ENCODE data around the gene CPNE8. TPM values are rescaled to one million over a fixed set of nuclear protein-coding genes. Genes with fewer than 3 reads are reported as not detected.

The CPNE8 gene
- total RNA-seq, 1 experiment from 2014 or later = 7.2 TPM

DNA sequence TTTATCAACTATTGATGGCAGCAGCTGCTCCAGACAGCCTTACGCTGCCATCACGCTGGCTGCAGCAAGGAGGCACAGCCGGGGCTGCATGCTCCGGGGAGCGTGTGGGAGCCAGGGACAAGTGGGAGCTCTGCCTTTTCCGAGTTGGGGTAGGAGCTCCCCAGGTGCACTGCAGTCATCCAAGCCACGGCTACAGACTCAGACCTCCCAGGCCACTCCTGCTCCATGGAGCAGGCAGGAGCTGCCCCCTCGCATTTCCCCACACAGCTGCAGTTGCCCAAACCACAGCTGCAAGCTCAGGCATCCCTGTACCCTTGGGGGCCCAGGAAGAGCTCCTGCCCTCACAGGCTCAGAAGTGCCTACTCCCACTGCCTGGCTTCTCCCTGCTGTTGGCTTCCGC is 184.7 kb downstream of the CPNE8 start:
- ATAC-seq (no peak), DNase-seq (no peak)
- H4K20me1 ChIP-seq (ENCODE audit: low read length) = no peaks in the 10 kb centered on the region
- H3K79me2 ChIP-seq (ENCODE audit: low read length) = no peaks in the 10 kb centered on the region
- H3K27ac ChIP-seq (ENCODE audit: low read length) = no peak overlapping the region
- 0 out of 2 replicates have a peak, but pooled peaks cover 4% of the 10 kb centered on the region for H3K9me3 ChIP-seq (ENCODE audit: low read length)
- intact Hi-C loops (cut with micrococcal nuclease) = no loop called here
- ChIA-PET POLR2A (ENCODE audit: unreplicated experiment) (interaction anchor here (0.6 kb wide), 1 partner anchor 94 kb away, joined by 5 read pairs; no protein-coding TSS in a partner anchor), CTCF (no interaction called here)
- BruUV-seq (replicated peaks) = no TSS peak
- H3K9me2 ChIP-seq (replicated peaks; ENCODE audit: low read length) = no peaks in the 10 kb centered on the region
- no peaks in the 10 kb centered on the region for H3K27me3 ChIP-seq (ENCODE audit: low read length)
- no peak overlapping the region for H3K9ac ChIP-seq (ENCODE audit: low read length)
- no peaks in the 10 kb centered on the region for H3F3A ChIP-seq (ENCODE audit: low read length, unreplicated experiment)
- H3K4me3 ChIP-seq (ENCODE audit: low read length) = no peak overlapping the region
- H2AFZ ChIP-seq (ENCODE audit: low read length) = no peak overlapping the region
- H3K4me1 ChIP-seq (ENCODE audit: insufficient read depth, low read length) = no peaks in the 10 kb centered on the region
- no peak overlapping the region for H3K4me2 ChIP-seq (ENCODE audit: low read length)
- TF ChIP-seq EZH2phosphoT487 (IDR thresholded peaks at IDR 0.05; ENCODE audit: borderline replicate concordance, low read length) (no peak), CTCF (conservative IDR thresholded peaks at IDR 0.05; ENCODE audit: low read depth, low read length) (no peak), EZH2 (IDR thresholded peaks at IDR 0.05; ENCODE audit: low read length, unreplicated experiment) (no peak)
- H3K36me3 ChIP-seq (ENCODE audit: low read depth, low read length) = no peaks in the 10 kb centered on the region

DNA sequence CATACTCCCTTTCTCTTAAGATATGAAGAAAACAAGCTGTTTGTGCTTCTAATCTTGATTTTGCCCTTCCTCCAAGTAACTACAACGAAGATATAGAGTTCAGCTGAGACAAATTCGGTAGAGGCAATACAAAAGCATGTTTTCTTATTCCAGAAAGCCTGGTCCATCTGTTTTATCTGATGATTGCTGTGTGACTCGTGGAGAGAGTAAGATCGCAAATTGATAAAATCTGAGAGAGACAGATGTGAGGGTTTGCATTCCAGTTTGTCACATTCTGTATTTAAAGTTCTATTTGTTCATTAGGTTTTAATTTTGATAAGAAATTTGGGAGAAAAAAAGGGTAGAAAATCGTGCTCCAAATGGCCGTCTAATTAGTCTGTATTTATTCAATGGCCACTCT is 192.1 kb downstream of the CPNE8 start:
- no peak overlapping the region for H3K4me3 ChIP-seq (ENCODE audit: low read length)
- intact Hi-C loops (cut with micrococcal nuclease) = no loop called here
- H4K20me1 ChIP-seq (ENCODE audit: low read length) = no peaks in the 10 kb centered on the region
- TF ChIP-seq EZH2 (IDR thresholded peaks at IDR 0.05; ENCODE audit: low read length, unreplicated experiment) (no peak), CTCF (conservative IDR thresholded peaks at IDR 0.05; ENCODE audit: low read depth, low read length) (no peak), EZH2phosphoT487 (IDR thresholded peaks at IDR 0.05; ENCODE audit: borderline replicate concordance, low read length) (no peak)
- CTCF ChIA-PET = no interaction called here
- no peaks in the 10 kb centered on the region for H3F3A ChIP-seq (ENCODE audit: low read length, unreplicated experiment)
- H3K4me1 ChIP-seq (ENCODE audit: insufficient read depth, low read length) = no peaks in the 10 kb centered on the region
- no TSS peak for BruUV-seq (replicated peaks)
- H2AFZ ChIP-seq (ENCODE audit: low read length) = no peak overlapping the region
- H3K9ac ChIP-seq (ENCODE audit: low read length) = no peak overlapping the region
- no peaks in the 10 kb centered on the region for H3K27me3 ChIP-seq (ENCODE audit: low read length)
- no peaks in the 10 kb centered on the region for H3K79me2 ChIP-seq (ENCODE audit: low read length)
- H3K9me3 ChIP-seq (ENCODE audit: low read length) = 0 out of 2 replicates have a peak, but pooled peaks cover 4% of the 10 kb centered on the region
- POLR2A ChIA-PET (ENCODE audit: unreplicated experiment) = no interaction called here
- H3K4me2 ChIP-seq (ENCODE audit: low read length) = no peak overlapping the region
- H3K9me2 ChIP-seq (replicated peaks; ENCODE audit: low read length) = no peaks in the 10 kb centered on the region
- no peak overlapping the region for H3K27ac ChIP-seq (ENCODE audit: low read length)
- no peaks in the 10 kb centered on the region for H3K36me3 ChIP-seq (ENCODE audit: low read depth, low read length)
- DNase-seq = peak; percentile 21
- ATAC-seq = peak; percentile 55

DNA sequence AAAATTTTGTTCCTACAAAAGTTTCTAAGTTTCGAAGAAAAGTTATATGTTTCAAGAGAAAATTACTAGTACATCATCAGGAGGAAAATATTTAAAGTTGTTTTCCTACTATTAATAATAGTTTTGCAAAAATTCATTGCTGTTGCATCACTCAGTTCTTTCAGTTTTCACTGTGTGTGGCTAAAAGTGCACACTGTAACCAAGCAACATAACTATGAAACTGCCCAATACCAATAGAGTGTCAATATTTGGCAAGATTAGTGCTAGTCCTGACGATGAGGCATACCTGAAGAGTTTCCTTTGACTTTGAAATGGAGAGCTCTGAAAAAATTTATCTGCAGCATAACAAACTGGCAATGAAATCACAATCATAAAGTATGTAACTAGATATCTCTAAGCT is 194.3 kb downstream of the CPNE8 start:
- Histone ChIP-seq H3K27ac (ENCODE audit: low read length) (no peak overlapping the region), H4K20me1 (ENCODE audit: low read length) (no peaks in the 10 kb centered on the region), H3K4me2 (ENCODE audit: low read length) (no peak overlapping the region), H3K36me3 (ENCODE audit: low read depth, low read length) (no peaks in the 10 kb centered on the region), H3K27me3 (ENCODE audit: low read length) (no peaks in the 10 kb centered on the region), H3K9ac (ENCODE audit: low read length) (no peak overlapping the region), H3K9me2 (replicated peaks; ENCODE audit: low read length) (no peaks in the 10 kb centered on the region), H3K4me1 (ENCODE audit: insufficient read depth, low read length) (no peaks in the 10 kb centered on the region), H3K9me3 (ENCODE audit: low read length) (0 out of 2 replicates have a peak, but pooled peaks cover under 1% of the 10 kb centered on the region), H3F3A (ENCODE audit: low read length, unreplicated experiment) (no peaks in the 10 kb centered on the region), H3K4me3 (ENCODE audit: low read length) (no peak overlapping the region), H2AFZ (ENCODE audit: low read length) (no peak overlapping the region), H3K79me2 (ENCODE audit: low read length) (no peaks in the 10 kb centered on the region)
- DNase-seq (no peak), ATAC-seq (no peak)
- BruUV-seq (replicated peaks) = no TSS peak
- TF ChIP-seq CTCF (conservative IDR thresholded peaks at IDR 0.05; ENCODE audit: low read depth, low read length) = no peak
- TF ChIP-seq EZH2phosphoT487 (IDR thresholded peaks at IDR 0.05; ENCODE audit: borderline replicate concordance, low read length) = no peak
- TF ChIP-seq EZH2 (IDR thresholded peaks at IDR 0.05; ENCODE audit: low read length, unreplicated experiment) = no peak
- intact Hi-C loops (cut with micrococcal nuclease) = no loop called here
- ChIA-PET CTCF (interaction anchor here (0.6 kb wide), 1 partner anchor 134 kb away, joined by 3 read pairs; no protein-coding TSS in a partner anchor), POLR2A (ENCODE audit: unreplicated experiment) (no interaction called here)

Measured in PC-3 (cell line).